ENCODE data around the gene PTPRH. TPM values are rescaled to one million over a fixed set of nuclear protein-coding genes. Genes with fewer than 3 reads are reported as not detected.
"Not testable (repeated sequence)": the region's sequence is repeated elsewhere in the genome, so short reads cannot be mapped to it uniquely, and the experiment has no call there.

The PTPRH gene
- total RNA-seq, 4 donors from 2014 or later: 1.2 to 3.9 (median 2.1) TPM

DNA sequence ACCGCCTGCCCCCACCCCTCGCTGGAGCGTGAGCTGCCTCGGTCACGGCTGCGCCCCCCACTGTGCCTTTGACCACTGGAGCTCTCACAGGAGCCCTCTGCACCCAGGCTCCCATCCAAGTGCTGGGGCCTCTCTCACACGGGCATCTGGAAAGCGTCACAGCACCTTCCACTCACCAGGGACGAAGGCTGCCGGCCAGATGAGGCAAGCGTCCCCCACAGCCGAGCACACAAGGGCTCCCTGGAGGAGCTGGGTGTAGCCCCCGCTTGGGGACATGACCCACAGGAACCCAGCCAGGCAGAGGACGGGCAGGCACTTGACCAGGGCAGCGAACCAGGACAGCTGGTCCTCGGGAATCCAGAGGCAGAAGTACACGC, 18.7 kb upstream of the PTPRH start:
- Histone ChIP-seq H3K4me3 (no peak overlapping the region), H3K27me3 (no peaks in the 10 kb centered on the region), H3K4me1 (no peaks in the 10 kb centered on the region), H3K9me3 (no peaks in the 10 kb centered on the region), H3K36me3 (peaks cover 0 to 72% (median 24%) of the 10 kb centered on the region in 3 donors), H3K27ac (no peak overlapping the region)
- TF ChIP-seq POLR2A (IDR thresholded peaks at IDR 0.05) (no peak), EP300 (IDR thresholded peaks at IDR 0.05) (no peak)
- TF ChIP-seq, protein P1, sequence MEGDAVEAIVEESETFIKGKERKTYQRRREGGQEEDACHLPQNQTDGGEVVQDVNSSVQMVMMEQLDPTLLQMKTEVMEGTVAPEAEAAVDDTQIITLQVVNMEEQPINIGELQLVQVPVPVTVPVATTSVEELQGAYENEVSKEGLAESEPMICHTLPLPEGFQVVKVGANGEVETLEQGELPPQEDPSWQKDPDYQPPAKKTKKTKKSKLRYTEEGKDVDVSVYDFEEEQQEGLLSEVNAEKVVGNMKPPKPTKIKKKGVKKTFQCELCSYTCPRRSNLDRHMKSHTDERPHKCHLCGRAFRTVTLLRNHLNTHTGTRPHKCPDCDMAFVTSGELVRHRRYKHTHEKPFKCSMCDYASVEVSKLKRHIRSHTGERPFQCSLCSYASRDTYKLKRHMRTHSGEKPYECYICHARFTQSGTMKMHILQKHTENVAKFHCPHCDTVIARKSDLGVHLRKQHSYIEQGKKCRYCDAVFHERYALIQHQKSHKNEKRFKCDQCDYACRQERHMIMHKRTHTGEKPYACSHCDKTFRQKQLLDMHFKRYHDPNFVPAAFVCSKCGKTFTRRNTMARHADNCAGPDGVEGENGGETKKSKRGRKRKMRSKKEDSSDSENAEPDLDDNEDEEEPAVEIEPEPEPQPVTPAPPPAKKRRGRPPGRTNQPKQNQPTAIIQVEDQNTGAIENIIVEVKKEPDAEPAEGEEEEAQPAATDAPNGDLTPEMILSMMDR (IDR thresholded peaks at IDR 0.05): no peak
- no peak for DNase-seq (ENCODE audit: low spot score in 2 of 2)
- 67 to 76% methylated on average over 12 of the region's 17 CpGs for WGBS, 2 donors

DNA sequence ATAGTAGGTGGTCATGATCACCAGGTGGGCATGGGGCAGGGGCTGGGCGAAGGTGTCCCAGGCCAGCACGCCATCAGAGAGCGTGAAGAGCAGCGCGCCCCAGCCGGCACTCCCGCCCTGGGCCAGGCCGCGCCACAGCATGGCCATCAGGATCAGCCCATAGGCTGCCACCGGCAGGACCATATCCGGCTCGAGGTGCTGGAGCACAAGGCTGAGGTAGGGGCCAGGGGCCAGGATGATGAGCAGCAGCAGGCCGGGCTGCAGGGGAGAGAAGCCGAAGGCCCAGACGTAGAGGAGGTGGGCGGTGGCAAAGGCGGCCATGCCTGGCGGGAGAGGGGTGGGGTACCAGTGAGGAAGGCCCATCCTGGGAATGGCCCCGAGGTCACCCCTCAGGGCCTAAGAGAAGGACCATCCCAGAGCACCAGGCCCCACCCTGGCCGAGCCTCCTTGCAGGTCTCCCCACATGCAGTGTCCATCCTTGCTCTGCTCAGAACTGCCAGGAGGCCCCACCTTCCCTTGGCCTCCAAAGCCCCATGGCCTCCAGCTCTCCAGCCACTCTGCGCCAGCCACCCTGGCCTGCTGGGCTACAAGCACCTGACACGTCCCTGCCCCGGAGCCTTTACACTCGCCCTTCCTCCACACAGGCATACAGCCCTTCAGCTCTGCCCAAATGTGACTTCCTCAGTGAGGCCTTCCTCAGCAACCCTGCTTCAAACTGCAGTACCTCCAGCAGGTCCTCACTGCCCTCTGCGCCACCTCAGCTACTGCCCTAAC, 18.1 kb upstream of the PTPRH start:
- no peak overlapping the region for H3K27ac ChIP-seq
- DNase-seq (ENCODE audit: low spot score in 2 of 2): no peak
- no peaks in the 10 kb centered on the region for H3K9me3 ChIP-seq
- no peak for TF ChIP-seq EP300 (IDR thresholded peaks at IDR 0.05)
- TF ChIP-seq POLR2A (IDR thresholded peaks at IDR 0.05): no peak
- TF ChIP-seq, protein P1 (IDR thresholded peaks at IDR 0.05): no peak
- H3K4me1 ChIP-seq: no peaks in the 10 kb centered on the region
- H3K4me3 ChIP-seq: no peak overlapping the region
- H3K36me3 ChIP-seq: peaks cover 0 to 66% (median 24%) of the 10 kb centered on the region in 3 donors
- H3K27me3 ChIP-seq: no peaks in the 10 kb centered on the region
- WGBS, 2 donors: 87 to 92% methylated on average over 23 to 25 of the region's 25 CpGs

DNA sequence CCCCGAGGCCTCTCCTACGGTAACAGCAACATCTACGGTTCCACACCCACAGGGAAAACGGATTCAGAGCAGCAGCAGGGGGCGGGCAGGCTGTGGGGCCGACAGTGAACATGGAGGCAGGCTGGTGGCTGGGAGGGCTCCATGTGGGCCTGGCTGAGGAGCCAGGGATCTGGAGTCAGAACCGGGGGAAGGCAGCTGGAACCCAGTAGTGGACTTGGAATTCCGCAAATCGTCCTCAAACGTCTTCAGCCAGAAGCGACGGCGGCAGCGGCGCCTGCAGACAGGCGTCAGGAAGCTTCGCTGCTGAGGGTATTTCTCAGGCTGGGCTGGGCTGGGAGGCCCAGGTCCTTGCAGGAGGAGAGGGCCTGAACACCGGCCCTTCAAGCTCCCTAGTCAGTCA, 17.5 kb upstream of the PTPRH start:
- Histone ChIP-seq H3K9me3 (no peaks in the 10 kb centered on the region), H3K36me3 (peaks cover 0 to 60% (median 22%) of the 10 kb centered on the region in 3 donors), H3K4me3 (no peak overlapping the region), H3K27me3 (no peaks in the 10 kb centered on the region), H3K27ac (no peak overlapping the region), H3K4me1 (no peaks in the 10 kb centered on the region)
- no peak for DNase-seq (ENCODE audit: low spot score in 2 of 2)
- TF ChIP-seq POLR2A (IDR thresholded peaks at IDR 0.05) (no peak), EP300 (IDR thresholded peaks at IDR 0.05) (no peak)
- TF ChIP-seq, protein P1 (IDR thresholded peaks at IDR 0.05): no peak
- 71 to 77% methylated on average over 17 to 18 of the region's 18 CpGs for WGBS, 2 donors

DNA sequence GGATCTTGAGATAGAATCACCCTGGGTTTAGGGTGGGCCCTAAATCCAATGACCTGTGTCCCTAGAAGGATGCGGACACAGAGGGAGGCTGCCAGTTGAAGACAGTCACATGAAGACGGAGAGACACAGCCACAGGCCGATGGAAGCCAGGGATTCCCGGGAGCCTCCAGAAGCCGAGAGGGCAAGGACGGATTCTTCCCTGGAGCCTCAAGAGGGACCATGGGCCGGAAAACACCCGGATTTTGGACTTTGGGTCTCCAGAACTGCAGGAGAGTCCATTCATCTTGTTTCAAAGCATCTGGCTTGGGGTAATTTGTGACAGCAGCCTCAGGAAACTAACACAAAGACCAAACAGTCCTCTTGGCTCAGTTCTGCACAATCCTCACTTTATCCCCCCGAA, 17.0 kb upstream of the PTPRH start:
- H3K27ac ChIP-seq: no peak overlapping the region
- no peak overlapping the region for H3K4me3 ChIP-seq
- no peaks in the 10 kb centered on the region for H3K9me3 ChIP-seq
- H3K36me3 ChIP-seq: peaks cover 0 to 54% (median 18%) of the 10 kb centered on the region in 3 donors
- TF ChIP-seq POLR2A (IDR thresholded peaks at IDR 0.05) (no peak), EP300 (IDR thresholded peaks at IDR 0.05) (no peak)
- TF ChIP-seq, protein P1 (IDR thresholded peaks at IDR 0.05): no peak
- H3K27me3 ChIP-seq: no peaks in the 10 kb centered on the region
- WGBS, 2 donors: 80 to 86% methylated on average over 9 of the region's 9 CpGs
- no peak for DNase-seq (ENCODE audit: low spot score in 2 of 2)
- no peaks in the 10 kb centered on the region for H3K4me1 ChIP-seq

DNA sequence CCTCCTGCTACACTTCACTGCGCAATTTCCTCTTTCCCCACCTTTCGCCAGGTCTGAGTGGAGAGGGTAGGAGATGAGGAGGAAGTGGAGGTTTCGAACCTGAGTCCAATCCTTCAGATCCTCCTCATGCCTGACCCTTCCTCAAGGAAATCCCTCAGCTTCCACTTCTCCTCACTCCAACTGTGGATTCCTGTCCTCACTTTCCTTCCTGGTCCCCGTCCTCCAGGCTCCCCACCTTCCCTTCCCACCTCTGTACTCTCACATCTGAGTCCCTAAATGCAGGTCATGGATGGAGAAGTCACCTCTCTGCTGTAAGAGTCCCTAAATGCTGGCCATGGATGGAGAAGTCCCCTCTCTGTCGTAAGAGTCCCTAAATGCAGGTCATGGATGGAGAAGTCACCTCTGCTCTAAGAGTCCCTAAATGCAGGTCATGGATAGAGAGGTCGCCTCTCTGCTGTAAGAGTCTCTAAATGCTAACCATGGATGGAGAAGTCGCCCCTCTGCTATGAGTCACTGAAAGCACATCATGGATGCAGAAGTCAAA, 16.2 kb upstream of the PTPRH start:
- Histone ChIP-seq H3K4me3 (no peak overlapping the region), H3K4me1 (no peaks in the 10 kb centered on the region), H3K27ac (no peak overlapping the region), H3K9me3 (peaks cover 0 to 5% (median 0%) of the 10 kb centered on the region in 4 donors), H3K36me3 (peaks cover 0 to 54% (median 11%) of the 10 kb centered on the region in 3 donors), H3K27me3 (no peaks in the 10 kb centered on the region)
- WGBS, 2 donors: 92 to 94% methylated on average over 7 of the region's 7 CpGs
- no peak for TF ChIP-seq POLR2A (IDR thresholded peaks at IDR 0.05)
- no peak for TF ChIP-seq EP300 (IDR thresholded peaks at IDR 0.05)
- TF ChIP-seq, protein P1 (IDR thresholded peaks at IDR 0.05): no peak
- no peak for DNase-seq (ENCODE audit: low spot score in 2 of 2)

DNA sequence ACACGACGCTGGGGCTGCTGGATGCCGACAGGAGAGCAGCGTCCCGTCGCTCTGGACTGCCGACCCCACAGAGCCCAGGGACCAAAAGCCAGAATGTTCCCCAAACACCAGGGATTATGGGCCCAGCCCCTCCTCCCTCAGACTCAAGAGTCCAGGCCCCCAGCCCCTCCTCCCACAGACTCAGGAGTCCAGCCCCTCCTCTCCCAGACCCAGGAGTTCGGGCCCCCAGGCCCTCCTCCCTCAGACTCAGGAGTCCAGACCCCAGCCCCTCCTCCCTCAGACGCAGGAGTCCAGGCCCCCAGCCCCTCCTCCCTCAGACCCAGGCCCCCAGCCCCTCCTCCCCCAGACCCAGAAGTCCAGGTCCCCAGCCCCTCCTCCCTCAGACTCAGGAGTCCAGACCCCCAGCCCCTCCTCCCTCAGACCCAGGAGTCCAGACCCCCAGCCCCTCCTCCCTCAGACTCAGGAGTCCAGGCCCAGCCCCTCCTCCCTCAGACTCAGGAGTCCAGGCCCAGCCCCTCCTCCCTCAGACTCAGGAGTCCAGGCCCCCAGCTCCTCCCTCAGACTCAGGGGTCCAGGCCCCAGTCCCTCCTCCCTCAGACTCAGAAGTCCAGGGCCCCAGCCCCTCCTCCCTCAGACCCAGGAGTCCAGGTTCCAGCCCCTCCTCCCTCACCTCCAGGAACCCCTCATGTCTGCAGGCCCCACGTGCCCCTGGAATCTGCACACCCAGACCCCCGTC, 15.5 kb upstream of the PTPRH start:
- not testable (repeated sequence) for H3K27me3 ChIP-seq; H3K4me3 ChIP-seq; H3K27ac ChIP-seq; H3K4me1 ChIP-seq; DNase-seq (ENCODE audit: low spot score in 2 of 2)
- peaks cover 0 to 54% (median 8%) of the 10 kb centered on the region in 3 donors for H3K36me3 ChIP-seq
- 63 to 73% methylated on average over 10 to 11 of the region's 11 CpGs for WGBS, 2 donors
- peaks cover 0 to 11% (median 0%) of the 10 kb centered on the region in 4 donors for H3K9me3 ChIP-seq
